Thoracic aorta (tissue), 2 donors: ENCODE data around the gene SYCP3. TPM values are rescaled to one million over a fixed set of nuclear protein-coding genes. Genes with fewer than 3 reads are reported as not detected.

Source experiments
- ATAC-seq: fragments of 150-250 bp; one replicate; pipeline ENCODE4 v1.8.0; 2017; ENCODE audit warnings: low read depth; ENCODE audit not compliant: insufficient number of reproducible peaks, low FRiP score
- DNase-seq: peaks from one replicate; pipeline ENCODE4 v3.0.0-alpha.2; 2020; ENCODE audit warnings: low spot score
- H3K27ac ChIP-seq, 2 donors: fragments of 200-600 bp; sonication (generic); 1 replicate in 1 of 2; 2 replicates in 1 of 2; pipeline ENCODE4 v1.5.1; 2016; ENCODE audit warnings: mild to moderate bottlenecking in 2 of 2, moderate library complexity in 2 of 2
- H3K27me3 ChIP-seq: fragments of 200-600 bp; sonication (generic); replicated peaks from 2 replicates; pipeline ENCODE4 v1.6.0; 2016; ENCODE audit warnings: mild to moderate bottlenecking; ENCODE audit not compliant: insufficient read depth
- H3K36me3 ChIP-seq: fragments of 200-600 bp; sonication (generic); one replicate; pipeline ENCODE4 v1.5.1; 2016
- H3K4me1 ChIP-seq, 2 donors: fragments of 200-600 bp; sonication (generic); 1 replicate in 1 of 2; 2 replicates in 1 of 2; pipeline versions ENCODE4 v1.5.1 to v1.6.0; 2016; ENCODE audit warnings: low read depth in 2 of 2, mild to moderate bottlenecking in 1 of 2; ENCODE audit not compliant: control insufficient read depth in 1 of 2
- H3K4me3 ChIP-seq: fragments of 200-600 bp; sonication (generic); 2 replicates; pipeline ENCODE4 v1.5.1; 2016; ENCODE audit warnings: mild to moderate bottlenecking
- H3K9me3 ChIP-seq: fragments of 200-600 bp; sonication (generic); 2 replicates; pipeline ENCODE4 v1.5.1; 2016
- CTCF ChIP-seq: fragments of 200-600 bp; sonication (generic); IDR thresholded peaks from one replicate; pipeline ENCODE4 v1.5.1; 2019; ENCODE audit warnings: antibody characterized with exemption
- total RNA-seq, 2 donors: library from RNA; depleted of rRNA; stranded (reverse); fragments of >200 nt; gene quantifications; one replicate each; pipeline versions ENCODE4 v1.1.0 to v1.2.3, GENCODE V29; 2016

The SYCP3 gene
- total RNA-seq, 2 donors from 2014 or later: not detected

- no peak overlapping the region for H3K27ac ChIP-seq
- DNase-seq (no peak), ATAC-seq (no peak)
- no peaks in the 10 kb centered on the region for H3K9me3 ChIP-seq
- no peak for TF ChIP-seq CTCF
- no peak overlapping the region for H3K4me3 ChIP-seq
- H3K4me1 ChIP-seq: no peaks in the 10 kb centered on the region
- no peaks in the 10 kb centered on the region for H3K27me3 ChIP-seq
- peaks cover 24% of the 10 kb centered on the region for H3K36me3 ChIP-seq
Measured at GRCh38 chr12:101769865-101770264, 30.6 kb upstream of the SYCP3 start.

- DNase-seq (no peak), ATAC-seq (no peak)
- Histone ChIP-seq H3K27ac (no peak overlapping the region), H3K4me1 (peaks cover 0 to under 1% of the 10 kb centered on the region in 2 donors), H3K9me3 (no peaks in the 10 kb centered on the region), H3K27me3 (no peaks in the 10 kb centered on the region), H3K36me3 (peaks cover 24% of the 10 kb centered on the region), H3K4me3 (no peak overlapping the region)
- no peak for TF ChIP-seq CTCF
Measured at GRCh38 chr12:101768781-101769180, 29.5 kb upstream of the SYCP3 start.

GRCh38 chr12:101767537-101767936 lies 28.3 kb upstream of the SYCP3 start:
- TF ChIP-seq CTCF: no peak
- no peaks in the 10 kb centered on the region for H3K9me3 ChIP-seq
- H3K27ac ChIP-seq: no peak overlapping the region
- H3K27me3 ChIP-seq: no peaks in the 10 kb centered on the region
- H3K36me3 ChIP-seq: peaks cover 24% of the 10 kb centered on the region
- H3K4me3 ChIP-seq: no peak overlapping the region
- H3K4me1 ChIP-seq: peaks cover 0 to 4% of the 10 kb centered on the region in 2 donors
- ATAC-seq (no peak), DNase-seq (no peak)

GRCh38 chr12:101764051-101764792 lies 25.0 kb upstream of the SYCP3 start:
- Histone ChIP-seq H3K4me3 (no peak overlapping the region), H3K27me3 (no peaks in the 10 kb centered on the region), H3K36me3 (peaks cover 15% of the 10 kb centered on the region), H3K4me1 (peaks cover 4 to 9% of the 10 kb centered on the region in 2 donors), H3K27ac (no peak overlapping the region), H3K9me3 (no peaks in the 10 kb centered on the region)
- DNase-seq (no peak), ATAC-seq (no peak)
- no peak for TF ChIP-seq CTCF

GRCh38 chr12:101763246-101763931 lies 24.1 kb upstream of the SYCP3 start:
- TF ChIP-seq CTCF: no peak
- peaks cover 4 to 9% of the 10 kb centered on the region in 2 donors for H3K4me1 ChIP-seq
- no peak overlapping the region for H3K27ac ChIP-seq
- DNase-seq (no peak), ATAC-seq (no peak)
- H3K4me3 ChIP-seq: no peak overlapping the region
- H3K27me3 ChIP-seq: no peaks in the 10 kb centered on the region
- no peaks in the 10 kb centered on the region for H3K9me3 ChIP-seq
- peaks cover 15% of the 10 kb centered on the region for H3K36me3 ChIP-seq
